ENCODE measurements around the gene GPR176. TPM values are rescaled to one million over a fixed set of nuclear protein-coding genes. Genes with fewer than 3 reads are reported as not detected.
A peak's percentile ranks its signal among the peaks of the same experiment; 100 is the strongest.

Gene GPR176
- total RNA-seq, 2 donors from 2014 or later = 11.0 to 24.2 TPM

DNA sequence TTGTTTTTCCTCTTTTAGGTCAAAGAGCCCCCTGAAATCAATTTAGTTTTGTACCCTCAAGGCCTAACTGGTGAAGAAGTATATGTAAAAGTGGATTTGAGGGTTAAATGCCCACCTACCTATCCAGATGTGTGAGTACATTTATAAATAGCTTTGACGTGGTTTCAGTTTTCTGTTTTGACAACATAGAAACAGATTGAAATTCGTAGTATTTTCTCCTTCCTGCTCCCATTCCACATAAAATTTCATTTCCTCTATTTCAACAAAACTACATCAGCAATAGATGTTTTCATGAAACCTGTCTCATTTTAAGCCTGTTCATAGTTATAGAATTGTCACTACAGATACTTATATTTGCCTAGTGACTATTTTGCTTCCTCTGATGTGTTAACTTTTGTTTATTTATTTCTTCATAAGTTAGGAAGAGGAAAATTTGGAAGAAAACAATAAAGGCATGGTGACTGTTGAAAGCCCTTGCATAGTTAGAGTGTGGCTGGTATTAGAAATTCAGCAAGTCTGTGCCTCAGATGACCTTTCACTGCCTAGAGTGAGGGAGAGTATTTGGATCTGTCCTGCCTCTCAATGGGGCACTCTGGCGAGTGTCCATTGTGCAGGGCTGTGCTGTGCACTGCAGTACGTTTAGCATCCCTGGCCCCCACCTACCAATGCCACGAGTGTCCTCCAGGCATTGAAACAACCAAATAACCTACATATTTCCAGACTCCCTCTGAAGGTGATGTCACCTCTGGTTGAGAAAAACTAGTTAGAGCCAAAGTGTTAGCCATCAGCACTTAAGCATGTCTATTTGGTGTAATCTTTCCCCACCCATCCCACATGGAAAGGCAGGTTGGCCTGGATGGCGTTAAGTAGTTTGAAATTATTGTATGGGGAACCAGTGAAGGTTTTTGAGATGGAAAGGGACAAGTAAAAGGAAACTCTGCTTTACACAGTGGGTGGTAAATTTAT is 19.7 kb upstream of the GPR176 start:
- no peak for DNase-seq (ENCODE audit: low spot score)
- intact Hi-C loops (cut with DNase I) = loop anchor here in 1 of 2 donors (5.0 kb wide), 1 partner anchor 1058 kb away; no protein-coding TSS in a partner anchor

DNA sequence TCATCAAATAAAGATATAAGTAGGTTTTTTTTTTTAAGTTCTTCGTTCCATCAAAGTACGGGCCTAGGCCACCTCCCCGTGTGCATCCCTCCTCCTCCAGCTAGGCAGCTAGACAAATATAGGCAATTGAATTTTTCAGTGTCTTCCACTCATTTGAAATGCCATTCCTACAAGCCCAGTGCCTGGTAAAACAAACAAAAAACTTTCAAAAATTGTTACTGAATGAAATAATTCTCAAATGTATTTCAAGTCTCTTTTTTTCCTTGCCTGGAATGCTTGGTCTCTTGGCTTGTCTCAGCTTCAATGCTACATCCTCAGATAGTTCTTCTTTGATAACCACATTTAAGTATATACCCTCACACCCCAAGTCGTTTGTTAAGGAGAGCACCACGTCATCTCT is 17.6 kb upstream of the GPR176 start:
- no peak for DNase-seq (ENCODE audit: low spot score)
- intact Hi-C loops (cut with DNase I) = no loop called here

DNA sequence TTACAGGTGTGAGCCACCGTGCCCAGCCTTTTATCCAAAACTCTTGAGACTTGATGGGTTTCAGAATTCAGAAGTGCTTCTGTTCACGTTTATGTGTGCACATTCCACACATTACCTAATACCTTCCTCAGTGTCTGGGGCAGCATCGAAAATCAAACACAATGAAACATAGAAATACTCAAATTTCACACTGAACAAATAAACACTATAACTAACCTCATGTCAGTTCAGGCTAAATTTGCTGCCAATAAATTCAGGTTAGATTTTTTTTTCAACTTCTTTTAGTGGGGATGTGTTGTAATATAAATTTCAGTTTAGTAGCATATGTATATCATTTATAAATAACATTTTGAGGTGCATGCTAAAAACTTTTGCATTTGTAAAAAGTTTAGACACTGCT is 16.6 kb upstream of the GPR176 start:
- intact Hi-C loops (cut with DNase I) = no loop called here
- no peak for DNase-seq (ENCODE audit: low spot score)

DNA sequence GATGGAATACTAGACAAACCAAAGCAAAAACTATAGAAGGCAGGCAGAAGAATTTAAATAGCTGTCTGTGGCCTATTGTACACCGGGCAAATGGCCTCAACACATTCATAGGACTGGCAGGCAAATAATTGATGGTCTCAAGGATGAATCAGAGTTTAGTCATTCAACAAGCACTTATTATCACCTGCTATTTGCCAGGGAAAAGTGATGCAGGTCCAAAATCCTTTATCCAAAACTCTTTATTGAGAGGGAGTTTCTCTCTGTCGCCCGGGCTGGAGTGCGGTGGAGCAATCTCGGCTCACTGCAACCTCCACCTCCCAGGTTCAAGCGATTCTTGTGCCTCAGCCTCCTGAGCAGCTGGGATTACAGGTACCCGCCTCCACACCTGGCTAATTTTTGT is 16.1 kb upstream of the GPR176 start:
- intact Hi-C loops (cut with DNase I) = no loop called here
- no peak for DNase-seq (ENCODE audit: low spot score)

DNA sequence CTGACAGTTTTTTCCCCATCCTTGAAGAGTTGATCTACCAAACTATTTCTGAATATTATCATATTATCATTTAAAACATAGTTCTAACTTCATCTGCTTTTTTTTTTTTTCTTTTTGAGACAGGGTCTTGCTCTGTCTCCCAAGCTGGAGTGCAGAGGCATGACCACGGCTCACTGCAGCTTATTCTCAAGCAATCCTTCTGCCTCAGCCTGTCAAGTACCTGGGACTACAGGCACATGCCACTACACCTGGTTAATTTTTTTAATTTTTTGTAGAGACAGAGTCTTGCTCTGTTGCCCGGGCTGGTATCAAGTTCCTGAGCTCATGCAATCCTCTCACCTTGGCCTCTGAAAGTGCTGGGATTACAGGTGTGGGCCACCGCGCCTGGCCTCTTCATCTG is 15.2 kb upstream of the GPR176 start:
- intact Hi-C loops (cut with DNase I) = no loop called here
- DNase-seq (ENCODE audit: low spot score) = no peak

DNA sequence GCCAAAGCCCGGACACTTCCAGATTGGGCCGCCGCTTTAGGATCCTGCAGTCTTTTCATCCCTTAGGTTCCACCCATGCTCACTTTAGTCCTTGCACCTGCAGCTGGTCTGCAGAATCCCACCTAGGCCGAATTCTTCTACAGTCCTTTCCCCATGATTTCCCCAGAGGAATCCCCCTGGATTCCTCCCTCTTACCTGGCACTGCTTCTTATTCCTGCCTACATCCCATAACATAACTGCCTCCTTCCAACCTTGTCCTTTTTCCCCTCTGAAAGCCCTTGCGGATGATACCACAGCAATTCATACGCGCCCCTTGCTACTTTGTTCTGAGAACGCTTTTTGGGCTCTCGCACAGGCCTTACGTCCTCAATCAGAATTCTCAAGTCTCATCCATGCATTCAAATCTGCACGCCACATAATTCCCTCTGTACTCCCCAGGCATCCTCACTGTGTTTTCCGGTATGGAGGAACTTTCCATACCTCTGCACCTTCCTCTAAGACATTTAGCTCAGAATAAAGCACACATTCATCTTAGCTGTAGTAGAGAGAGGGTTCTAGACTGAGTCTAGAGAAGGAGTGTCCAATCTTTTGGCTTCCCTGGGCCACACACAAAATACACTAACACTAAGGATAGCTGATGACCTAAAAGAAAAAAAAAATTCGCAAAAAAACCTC is 14.5 kb upstream of the GPR176 start:
- intact Hi-C loops (cut with DNase I) = no loop called here
- no peak for DNase-seq (ENCODE audit: low spot score)

DNA sequence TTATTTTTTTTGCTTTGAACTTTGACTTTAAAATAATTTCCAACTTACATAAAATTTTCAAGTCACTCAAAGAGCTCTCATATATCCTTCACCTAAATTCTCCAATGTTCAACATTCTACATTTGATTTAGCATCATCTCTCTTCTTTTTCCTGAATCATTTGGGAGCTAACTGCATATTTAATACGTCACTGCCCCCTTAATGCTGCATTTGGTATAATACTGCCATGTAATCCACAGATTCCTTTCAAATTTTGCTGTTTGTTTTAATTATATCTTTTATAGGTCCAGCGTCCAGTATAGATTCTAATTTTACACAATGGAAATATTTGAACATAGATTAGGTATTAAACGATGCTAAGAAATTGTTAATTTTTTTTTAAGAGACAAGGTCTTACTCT is 11.5 kb upstream of the GPR176 start:
- intact Hi-C loops (cut with DNase I) = no loop called here
- no peak for DNase-seq (ENCODE audit: low spot score)

DNA sequence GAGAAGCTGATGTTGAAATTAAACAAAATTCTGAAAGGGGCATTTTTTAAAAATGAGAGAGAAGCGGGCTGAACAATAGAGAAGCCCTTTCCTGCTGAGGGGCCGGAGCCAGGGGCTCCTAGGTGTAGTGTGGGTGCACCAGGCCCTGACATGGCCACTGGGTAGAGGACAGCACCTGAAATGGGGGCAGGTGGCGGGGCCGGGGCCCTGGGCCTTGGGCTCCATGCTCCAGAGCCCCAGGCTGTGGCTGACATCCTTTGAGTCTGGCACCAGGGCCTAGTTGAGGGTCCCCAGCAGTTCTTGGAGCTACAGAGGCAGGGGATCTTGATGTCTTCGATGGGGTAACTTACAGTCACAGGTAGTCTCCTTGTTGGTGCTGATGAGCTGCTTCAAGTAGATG is 6.5 kb upstream of the GPR176 start:
- intact Hi-C loops (cut with DNase I) = loop anchor here in 1 of 2 donors (10.0 kb wide), 1 partner anchor 132 kb away; no protein-coding TSS in a partner anchor
- no peak for DNase-seq (ENCODE audit: low spot score)

DNA sequence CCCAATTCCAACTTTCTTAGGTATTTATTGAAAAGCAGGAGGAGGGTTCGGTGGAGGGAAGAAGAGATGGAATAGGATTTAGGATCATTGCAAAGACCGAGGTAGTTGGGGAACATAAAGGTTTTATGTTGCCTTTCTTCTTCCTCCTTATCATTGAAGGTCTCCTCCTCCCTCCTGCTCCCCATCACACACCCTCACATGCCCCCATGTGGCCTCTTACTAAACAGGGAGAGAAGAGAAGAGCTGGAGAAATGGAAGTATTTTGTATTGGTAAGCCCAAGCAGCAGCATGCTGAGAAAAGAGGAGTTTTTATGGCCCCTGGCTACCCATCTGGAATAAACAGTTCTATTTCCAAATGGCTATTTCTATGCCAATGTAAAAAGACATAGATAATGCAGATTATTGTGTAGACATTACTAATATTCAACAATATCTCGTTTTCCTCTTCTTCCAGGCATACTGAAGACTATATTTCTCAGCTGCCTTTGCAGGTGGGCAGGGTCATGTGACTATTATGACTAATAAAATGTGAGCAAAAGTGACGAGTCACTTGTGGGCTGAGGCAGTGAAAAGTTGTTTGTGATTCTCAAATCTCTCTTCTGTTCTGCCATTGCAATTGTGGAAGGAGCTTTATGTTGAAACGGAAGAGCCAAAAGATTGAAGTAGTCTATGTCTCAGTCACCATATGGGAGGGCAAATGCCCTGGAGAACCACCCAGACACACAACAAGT is 5.2 kb upstream of the GPR176 start:
- intact Hi-C loops (cut with DNase I) = loop anchor here in 1 of 2 donors (10.0 kb wide), 1 partner anchor 130 kb away; no protein-coding TSS in a partner anchor
- DNase-seq (ENCODE audit: low spot score) = no peak

DNA sequence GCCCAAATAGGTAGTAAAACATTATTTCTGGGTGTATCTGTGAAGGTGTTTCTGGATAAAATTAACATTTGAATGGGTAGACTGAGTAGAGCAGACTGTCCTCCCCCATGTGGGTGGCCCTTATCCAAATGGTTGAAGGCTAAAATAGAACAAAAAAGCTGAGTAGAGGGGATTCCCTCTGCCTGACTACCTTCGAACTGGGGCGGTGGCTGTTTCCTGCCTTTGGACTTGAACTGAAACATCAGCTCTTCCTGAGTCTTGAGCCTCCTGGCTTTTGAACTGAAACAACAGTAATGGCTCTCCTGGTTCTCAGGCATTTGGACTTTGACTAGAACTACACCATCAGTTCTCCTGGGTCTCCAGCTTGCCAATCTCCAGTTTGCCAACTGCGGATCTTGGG is 4.4 kb upstream of the GPR176 start:
- intact Hi-C loops (cut with DNase I) = loop anchor here in 1 of 2 donors (10.0 kb wide), 1 partner anchor 130 kb away; no protein-coding TSS in a partner anchor
- no peak for DNase-seq (ENCODE audit: low spot score)

DNA sequence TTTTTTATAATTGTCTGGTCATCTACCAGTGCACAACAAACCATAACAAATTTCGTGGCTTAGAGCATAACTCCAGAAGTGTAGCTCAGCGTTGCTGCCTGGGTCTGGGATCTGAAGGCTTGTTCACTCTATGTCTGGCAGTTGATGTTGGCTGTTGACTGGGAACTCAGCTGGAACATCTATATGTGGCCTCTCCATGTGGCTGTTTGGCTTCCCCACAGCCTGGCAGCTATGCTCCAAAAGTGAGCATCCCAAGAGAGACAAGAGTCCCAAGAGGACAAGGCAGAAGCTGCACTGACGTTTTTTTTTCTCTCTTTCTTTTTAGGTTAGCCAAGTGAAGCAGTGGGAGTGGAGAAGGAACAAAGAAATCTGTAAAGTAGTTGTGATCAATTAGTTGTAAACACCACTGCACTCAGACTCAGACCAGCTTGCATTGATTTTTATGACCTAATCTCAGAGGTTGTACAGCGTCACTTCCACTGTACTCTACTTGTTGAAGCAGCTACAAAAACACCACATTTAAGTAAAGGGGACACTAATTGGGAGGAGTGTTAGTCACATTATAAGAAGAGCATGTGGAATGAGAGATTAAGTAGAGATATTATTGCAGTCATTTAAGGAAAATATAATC is 2.5 kb upstream of the GPR176 start:
- no peak for DNase-seq (ENCODE audit: low spot score)
- intact Hi-C loops (cut with DNase I) = loop anchor here in 1 of 2 donors (10.0 kb wide), 1 partner anchor 128 kb away; no protein-coding TSS in a partner anchor

DNA sequence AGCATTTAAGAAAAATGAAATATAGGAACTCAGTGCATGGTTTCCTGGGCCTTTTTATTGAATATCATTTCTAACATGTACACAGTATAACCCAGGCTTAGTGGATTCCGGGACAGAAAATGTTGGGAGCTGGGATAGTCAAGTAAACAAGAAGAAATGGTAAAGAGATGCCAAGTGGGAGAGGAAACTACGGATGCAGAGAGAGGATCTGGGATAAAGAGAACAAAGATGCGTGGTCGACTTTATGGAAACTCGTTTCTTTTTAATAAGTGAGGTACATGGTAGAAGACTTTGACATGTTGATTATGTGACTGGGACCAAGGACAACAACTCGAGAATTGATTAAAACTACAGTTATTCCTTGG is 1.2 kb upstream of the GPR176 start:
- no peak for DNase-seq (ENCODE audit: low spot score)
- intact Hi-C loops (cut with DNase I) = loop anchor here in 1 of 2 donors (10.0 kb wide), 1 partner anchor 126 kb away; no protein-coding TSS in a partner anchor

DNA sequence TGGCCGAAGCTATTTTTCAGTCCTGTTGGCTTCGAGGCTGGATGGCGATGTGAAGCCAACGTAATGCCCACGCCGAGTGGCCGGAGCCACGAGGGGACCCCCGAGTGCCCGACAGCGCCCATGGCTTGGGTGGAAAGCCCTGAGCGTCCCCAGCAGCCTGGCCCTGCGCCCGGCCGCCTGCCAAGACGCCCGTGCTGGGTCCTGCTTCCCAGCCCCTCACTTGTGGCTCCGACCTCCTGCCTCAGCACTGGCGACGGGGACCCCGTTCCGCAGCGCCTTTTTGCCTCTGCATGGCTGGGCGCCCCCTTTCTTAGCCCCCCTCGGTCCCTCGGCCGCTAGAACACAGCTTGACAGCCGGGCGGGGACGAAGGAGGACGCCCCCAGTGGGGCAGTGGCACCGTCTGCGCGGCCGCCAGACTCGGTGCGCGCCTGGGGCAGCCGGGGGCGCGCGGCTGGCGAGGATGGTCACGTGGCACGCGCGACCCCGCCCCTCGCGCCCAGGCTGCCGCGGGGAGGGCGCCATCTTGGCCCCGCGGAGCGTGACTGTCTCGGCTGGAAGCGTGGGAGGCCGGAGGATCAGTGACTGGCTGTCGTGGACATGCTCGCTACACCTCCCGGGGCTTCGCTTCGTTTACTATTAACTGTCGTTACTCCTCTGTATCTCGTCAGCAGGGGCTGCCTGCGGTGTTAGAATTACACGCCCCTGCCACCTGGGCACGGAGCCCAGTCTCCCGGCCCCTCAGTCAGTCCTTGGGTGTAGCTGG is 626 bp upstream of the GPR176 start:
- peak; percentile 94 for DNase-seq (ENCODE audit: low spot score)
- intact Hi-C loops (cut with DNase I) = loop anchor here in 1 of 2 donors (10.0 kb wide), 1 partner anchor 126 kb away; no protein-coding TSS in a partner anchor

DNA sequence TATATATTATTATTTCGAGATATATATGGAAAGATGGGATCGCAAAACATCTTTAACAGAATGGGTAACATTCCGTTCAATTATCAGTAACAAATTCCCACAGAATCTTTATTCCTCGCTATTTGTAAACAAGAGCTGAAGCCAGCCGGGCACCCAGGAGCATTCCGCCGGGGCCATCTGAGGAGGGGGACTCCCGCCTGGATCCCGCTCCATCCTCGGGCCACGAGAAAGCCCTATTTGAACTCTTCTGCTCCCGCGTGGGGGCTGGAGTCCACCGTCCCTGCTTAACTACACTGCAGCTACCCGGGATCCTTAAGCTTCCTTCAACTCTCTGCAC is 687 bp downstream of the GPR176 start:
- intact Hi-C loops (cut with DNase I) = no loop called here
- DNase-seq (ENCODE audit: low spot score) = no peak

DNA sequence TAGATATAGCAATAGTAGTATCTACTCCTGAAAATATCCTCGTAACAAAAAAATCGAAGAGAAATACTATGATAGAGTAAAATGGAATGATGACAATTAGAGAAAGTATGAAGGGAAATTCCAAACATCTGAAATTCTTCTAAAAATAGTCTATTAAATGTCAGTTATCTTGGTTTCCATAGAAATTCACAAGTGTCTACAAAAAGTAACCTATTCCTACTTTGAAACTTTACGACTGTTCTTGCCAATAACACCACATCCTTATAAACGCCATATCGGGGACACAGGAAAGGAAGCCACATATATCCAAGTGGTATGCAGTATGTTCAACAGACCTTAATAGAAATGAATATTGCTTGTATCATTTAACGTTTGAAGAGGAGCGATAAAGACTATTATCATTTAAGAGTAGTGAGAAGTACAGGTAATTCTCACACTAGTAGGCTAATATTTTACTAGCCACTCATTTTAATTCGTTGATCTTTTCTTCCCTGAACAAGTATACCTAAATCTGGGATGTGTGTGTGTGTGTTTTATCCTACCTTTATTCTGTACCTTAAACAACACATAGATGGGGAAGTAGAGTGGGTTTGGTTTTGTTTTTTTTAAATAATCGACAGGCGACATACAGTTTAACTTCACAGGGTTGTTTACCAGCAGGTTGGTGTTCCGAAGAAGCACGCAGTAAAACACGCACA is 1.2 kb downstream of the GPR176 start:
- intact Hi-C loops (cut with DNase I) = no loop called here
- DNase-seq (ENCODE audit: low spot score) = no peak

DNA sequence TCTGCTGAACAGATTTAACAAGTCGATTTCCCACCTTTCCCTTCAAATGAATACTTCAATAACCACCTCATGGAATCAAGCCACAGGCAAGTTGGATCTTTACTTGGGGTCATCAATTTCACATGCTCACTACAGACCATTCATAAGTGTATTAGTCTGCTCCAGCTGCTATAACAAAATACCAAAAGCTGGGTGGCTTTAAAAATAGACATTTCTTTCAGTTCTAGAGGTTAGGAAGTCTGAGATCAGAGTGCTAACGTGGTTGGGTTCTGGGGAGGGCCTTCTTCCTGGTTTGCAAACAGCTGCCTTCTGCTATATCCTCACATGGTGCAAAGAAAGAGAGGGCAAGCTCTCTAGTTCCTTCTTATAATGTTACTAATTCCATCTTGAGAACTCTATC is 5.1 kb downstream of the GPR176 start:
- intact Hi-C loops (cut with DNase I) = no loop called here
- no peak for DNase-seq (ENCODE audit: low spot score)

DNA sequence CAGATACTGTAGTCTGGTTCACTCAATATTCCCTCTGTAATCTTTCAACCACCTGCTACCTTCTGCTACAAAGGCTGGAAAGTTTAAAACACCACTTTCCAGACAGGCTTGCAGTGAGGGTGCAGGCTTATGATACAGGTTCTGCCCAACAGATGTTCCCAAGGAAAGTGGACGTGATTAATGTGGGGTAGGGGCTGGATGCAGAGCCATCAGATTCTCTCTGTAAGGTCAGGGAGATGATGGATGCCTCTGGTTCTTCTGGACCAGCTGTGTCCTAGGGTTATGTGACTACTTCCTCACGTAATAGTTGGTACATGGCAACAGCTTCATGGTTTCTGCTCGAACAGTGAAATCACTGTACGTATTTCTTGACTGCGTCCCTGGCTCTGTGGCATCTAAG is 11.1 kb downstream of the GPR176 start:
- no peak for DNase-seq (ENCODE audit: low spot score)
- intact Hi-C loops (cut with DNase I) = no loop called here

DNA sequence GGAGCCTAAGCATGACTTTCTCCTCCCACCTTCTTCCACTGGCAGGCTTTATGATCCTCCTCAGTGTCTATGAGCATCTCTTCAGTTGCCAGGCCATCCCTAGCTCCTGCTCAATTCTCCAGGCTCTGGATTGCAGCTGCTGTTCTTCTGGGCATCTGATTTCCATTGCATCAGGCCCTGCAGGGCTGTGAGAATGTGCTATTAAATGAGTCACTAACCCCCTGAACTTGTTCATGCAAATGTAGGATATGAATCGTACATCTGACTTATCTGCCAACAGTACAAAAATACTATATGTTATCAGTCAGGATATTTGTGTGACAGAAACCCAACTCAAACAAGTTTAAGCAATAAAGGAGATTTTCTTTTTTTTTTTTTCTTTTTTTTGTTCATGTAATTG is 11.9 kb downstream of the GPR176 start:
- intact Hi-C loops (cut with DNase I) = no loop called here
- DNase-seq (ENCODE audit: low spot score) = no peak

Data from posterior vena cava (tissue), 2 donors.